CD4-positive, alpha-beta T cell treated with Interleukin-21 for 1 hour (primary cell): Measurements from ENCODE around the gene IGF1R.

Experiments
- DNase-seq: peaks from one replicate; pipeline ENCODE4 v3.0.0-alpha.2; 2020

Gene IGF1R

DNA sequence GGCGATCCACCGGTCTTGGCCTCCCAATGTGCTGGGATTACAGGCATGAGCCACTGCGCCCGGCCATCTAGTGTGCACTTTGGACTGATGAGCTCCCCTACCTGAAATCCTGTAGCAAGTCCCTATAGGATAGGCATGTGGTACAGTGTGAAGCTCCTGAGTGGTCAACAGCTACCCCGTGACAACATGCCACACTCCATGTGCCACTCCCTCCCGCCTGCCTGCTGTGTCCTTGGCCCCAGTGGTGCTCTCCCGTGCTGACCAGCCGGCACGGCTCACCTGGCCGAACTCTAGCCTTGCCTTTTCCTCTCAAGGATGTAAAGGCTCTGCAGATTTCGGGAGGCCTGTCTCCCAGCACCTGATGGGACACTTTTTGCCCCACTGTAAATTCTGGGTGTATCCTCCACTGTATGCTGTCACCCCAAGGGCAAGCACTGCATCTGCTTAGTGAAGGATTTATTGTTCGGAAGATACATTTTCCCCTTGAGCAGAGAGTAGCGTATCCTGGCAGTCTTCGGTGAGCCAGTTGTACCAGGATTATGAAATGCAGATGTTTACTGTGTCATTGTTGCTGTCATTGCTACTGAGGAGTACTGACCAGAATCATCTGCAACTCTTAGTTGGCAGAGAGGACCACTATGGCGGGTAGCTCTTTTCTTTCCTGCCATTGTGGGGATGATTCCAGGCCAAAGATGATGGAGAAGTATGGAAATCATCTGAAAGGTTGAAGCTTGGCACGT lies 64.7 kb downstream of the IGF1R start:
- no peak for DNase-seq

DNA sequence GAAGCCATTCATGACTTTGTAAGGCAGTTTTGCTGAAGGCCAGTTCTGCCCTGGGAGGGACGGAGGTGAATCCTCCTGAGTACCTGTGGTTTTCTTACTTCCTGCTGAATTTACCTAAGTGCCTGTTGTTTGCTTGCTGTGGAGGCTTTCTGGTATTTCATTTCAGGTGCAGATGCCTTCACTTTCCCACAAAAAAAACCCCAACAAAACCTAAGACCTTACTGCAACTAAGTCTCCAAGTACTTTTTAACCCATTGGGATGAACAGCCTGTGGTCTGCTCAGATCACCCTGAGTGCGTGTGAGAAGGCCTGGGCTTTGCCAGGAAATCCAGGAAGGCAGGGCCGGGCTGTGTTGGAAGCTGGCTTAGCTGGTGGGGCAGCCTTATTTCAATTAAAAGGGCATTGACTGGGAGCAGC lies 65.3 kb downstream of the IGF1R start:
- peak; percentile 1 for DNase-seq

DNA sequence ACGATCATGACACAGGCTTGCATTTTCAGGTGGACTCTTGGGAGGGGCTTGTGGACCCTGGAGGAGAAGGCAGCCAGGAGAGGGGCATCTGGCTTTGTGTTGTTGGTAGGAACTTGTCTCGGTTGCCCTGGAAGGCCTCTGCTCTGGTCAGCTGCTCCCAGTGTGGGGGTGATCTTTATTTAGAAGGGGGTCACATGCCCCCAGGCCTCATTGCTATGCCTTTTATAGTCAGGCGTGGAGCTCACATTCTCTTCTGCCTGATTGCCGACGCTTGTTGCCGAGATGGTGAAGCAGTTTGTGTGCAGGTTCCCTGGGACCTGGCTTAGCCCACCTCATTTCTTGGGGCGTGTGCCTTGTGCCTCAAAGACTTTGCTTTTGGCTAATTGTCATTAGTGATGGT lies 66.6 kb downstream of the IGF1R start:
- DNase-seq: no peak

DNA sequence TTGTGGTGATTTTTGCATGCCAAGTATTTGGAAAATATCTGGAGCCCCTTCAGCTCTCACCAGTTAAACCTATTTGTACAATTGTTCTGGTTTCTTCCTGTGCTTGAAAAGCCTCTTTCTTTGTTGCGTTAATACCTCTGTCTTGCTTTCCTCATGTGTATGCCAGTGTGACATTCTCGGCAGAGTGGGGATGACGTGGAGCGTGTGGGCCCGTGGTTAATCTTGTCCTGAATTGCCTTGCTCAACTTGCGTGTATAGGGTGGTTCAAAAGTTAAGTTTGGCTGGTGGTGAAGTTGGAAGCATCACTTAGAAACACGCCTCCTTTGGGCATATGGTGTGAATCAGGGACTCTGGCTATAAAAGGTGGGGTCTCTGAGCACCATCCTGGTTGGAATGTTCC lies 67.1 kb downstream of the IGF1R start:
- DNase-seq: no peak

DNA sequence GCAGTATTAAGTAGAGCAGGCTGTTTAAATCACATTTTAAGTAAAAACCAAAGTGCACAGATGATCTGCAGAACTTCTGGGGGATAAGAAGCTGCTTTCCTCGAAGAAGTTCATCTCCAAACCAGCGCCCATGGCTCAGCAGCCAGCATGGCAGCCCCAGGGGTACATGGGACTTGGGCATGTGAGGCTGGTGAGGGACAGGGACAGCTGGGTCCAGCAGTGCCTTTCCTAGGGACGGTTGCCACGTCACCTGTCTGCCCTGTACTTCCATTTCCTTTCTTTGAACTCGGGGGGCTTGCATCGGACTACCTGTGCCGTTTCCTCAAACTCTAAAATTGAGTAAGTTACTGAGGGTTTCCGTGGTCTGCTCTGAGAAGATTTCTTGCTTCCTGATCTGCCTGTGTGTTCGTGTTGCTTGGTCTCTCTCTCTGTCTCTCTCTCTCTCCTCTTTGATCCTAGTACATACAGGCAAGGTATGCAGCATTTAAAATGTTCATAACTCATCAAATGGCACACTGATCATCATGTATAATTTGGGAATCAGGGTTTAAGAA lies 67.6 kb downstream of the IGF1R start:
- no peak for DNase-seq

DNA sequence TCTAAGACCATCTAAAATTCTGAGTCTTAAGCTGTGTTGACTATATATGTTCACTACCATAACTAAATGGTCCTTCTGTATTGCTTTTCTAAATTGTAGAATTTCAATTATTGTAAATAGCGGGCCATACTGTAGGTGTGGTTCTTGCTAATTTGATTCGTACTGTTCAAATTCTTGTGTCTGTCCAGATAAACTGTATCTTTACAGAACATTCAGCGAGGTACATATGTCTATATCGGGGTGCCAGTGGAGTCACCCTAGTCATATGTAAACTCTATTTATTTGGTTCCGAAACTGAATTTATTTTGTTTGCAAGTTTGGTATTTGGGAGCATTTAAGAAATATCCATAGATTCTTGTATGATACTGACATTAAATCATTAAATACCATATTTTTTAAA lies 69.0 kb downstream of the IGF1R start:
- DNase-seq: no peak

DNA sequence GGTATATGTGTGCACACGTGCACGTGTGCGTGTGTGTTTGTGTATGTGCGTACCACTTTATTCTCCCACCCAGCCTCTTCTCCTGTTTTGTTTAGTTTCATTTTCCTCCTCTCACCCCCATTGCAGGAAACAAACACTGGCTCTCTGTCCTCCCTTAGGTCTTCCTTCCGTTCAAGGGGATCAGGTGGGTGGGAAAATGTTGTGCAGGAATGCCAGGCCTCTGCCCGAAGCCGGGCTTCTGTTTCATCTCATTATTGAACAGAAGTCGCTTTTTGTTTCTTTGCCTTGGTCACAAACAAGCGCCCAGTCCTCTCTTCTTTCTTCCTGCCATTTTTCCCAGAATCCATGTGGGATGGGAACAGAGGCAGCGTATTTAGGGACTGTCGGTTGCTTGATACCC lies 69.6 kb downstream of the IGF1R start:
- DNase-seq: no peak

DNA sequence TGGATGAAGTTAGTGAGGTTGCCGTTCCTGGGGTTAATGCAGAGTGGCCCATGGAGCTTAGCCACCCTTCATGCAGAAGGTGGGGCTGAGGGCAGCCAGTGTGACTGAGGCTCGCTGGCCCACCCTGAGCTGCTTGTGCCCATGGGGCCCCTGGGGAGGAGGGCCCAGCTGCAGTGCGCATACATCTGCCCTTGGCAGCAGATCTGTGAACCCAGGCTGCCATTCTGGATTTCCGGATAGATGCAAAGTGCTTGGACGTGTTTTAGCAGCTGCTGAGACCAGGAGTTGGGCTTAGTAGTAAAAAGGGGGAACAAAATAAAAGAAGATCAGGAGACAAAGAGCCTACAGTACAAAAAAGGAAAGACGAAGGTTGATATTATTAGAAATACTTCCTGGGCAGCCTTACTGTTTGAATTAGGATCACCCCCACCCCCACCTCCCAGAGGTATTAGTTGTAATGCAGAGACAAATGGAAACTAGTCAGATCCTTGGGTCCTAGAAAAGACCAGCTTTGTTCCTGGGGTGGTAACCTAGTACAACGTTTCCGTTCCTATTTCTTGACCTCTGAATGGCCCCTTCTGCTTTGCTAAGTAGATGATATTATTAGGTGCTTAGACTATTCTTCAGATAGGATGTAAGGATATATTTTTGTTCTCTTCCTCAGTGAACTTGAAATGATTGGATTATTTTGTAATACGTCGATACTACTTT lies 70.2 kb downstream of the IGF1R start:
- DNase-seq: no peak

DNA sequence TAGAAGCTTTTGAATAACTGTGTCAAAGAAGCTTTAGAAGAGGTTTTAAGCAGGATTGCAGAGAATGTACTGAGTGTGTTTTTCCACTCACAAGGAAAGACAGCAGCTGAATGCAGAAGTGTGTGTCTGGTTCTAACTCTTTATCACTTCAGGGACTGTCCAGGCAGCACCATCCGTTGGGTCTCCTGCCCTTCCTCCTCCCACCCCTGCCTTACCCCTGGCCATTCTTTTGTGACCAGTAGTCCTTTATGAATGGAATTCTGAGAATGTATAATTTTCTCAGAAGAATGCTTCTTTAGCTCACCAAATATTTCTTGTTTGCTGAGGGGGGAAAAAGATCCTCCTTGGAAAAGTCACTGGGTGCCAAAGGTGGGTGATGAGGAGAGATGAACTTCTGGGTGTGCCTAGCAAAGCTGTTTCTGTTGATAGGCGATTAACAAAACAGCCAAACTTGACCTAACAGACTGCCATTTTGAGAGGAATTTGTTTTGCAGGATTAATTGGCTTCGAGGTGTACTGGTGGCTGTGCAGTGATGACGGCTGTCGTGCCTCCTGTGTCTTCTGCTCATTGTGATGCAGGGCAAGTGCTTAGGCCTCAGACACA lies 70.9 kb downstream of the IGF1R start:
- no peak for DNase-seq

DNA sequence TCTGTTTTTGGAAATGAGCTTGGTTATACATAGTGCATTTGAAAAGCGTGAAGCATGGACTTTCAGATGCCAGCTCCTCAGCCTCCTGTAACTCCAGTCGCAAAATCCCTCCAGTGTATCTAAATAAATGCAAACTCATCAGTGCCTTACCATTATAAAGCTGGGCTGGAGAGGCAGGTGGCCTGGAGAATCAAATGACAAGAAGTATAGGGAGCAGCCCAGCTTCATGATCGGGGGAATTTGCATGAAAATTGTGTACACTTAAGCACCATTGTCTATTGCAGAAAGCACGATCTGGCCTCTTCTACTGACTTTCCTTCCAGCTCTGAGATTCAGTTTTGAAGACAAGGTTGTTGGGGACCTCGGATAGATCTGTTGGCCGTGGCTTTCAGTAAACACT lies 71.7 kb downstream of the IGF1R start:
- DNase-seq: no peak

DNA sequence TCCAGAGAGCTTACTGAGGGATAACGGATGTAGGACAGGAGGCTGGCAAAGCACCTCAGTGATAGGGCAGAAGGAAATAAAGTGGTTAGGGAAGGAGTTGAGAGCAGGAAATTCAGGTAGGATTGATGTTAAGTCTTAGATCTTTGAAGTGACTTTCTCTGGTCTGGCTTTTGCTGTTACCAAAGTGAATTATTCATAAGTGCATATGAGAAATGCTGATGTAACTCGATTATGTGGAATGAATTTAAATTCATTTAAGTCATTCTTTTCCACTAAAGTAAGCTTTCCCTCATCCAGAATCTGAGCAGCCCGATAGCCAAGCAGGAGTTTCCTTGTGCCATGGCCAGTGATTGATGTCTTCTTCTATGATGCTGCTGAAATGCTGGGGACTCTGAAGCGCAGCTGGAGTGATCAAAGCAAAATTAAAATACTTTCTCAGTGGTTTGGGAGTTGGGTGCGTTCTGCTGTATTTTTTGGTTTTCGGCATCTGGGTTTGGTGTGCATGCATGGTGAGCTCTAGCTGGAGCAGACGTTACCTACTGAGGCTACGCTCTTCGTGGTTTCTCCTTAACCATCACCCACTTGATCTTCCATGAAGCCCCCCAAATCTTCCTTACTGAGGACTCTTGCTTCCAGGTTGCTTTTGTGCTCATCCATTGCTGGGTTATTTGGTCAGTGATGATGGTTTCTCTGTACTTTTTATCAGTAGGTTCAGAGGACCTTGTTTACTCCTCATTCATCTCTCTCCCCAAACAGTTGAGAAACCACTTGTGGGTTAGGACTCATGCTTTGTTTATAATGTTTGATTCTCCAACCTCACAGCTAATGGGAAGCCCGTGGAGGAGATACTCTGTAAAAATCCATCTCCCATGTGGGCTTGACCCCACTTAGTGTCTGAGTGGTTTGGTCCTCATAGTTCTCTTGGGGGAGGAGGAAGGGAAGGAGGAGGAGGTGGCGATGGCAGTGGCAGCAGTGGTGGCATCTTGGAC lies 72.5 kb downstream of the IGF1R start:
- no peak for DNase-seq

DNA sequence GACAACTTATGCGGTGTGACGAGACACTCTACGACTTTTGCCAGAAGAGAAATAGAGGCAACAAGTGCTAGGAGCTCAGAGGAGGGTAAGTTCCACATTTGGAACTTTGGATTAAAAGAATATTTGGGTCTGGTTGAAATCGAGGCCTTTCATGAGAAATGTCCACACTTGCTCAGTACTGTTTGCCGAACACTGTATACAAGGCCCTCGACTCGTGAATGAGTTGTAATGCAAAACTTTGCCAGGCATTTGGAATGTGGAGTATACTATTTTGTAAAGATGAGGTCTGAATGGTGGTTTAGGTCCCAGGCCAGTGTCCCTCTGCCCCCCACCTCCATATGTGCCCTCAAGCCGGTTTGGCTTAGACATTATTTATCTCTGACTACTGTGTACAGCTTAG lies 73.9 kb downstream of the IGF1R start:
- DNase-seq: no peak

DNA sequence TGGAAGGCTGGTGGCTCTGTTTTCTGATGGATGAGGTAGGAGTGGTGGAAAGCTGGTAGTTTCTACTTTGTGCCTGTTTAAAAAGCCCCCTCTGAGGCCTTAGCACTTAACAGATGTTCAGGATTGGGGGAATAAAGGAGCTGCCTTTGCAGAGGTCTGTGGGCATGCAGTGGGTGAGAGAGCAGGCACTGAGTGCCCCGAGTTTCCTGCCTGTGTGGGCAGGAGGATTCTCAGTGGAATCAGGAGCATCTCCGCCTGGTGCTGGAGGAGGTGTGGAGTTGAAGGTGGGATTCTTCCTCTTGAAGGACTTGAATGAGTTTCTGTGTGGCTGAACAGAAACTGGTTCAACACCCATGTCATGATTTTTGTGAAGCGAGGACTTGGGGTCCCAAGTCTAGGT lies 74.3 kb downstream of the IGF1R start:
- no peak for DNase-seq

DNA sequence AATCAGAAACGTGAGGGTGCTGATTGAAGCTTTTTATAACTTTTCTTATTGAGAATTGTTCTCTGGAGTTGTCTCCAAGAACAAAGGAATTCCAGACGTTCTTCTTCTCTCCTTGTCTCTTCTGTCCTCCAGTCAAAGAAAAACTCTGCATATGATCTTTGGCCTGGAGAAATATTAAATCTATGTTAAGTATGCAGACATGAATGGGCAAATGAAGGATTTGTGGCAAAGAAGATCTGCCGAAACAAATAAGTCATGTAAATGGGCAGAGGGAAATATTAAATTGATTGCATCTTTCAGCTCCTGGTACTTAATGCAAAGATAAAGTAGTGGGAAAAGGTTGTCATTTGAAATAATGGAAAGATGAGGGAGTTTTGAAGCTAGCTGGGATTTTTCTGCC lies 74.9 kb downstream of the IGF1R start:
- no peak for DNase-seq

DNA sequence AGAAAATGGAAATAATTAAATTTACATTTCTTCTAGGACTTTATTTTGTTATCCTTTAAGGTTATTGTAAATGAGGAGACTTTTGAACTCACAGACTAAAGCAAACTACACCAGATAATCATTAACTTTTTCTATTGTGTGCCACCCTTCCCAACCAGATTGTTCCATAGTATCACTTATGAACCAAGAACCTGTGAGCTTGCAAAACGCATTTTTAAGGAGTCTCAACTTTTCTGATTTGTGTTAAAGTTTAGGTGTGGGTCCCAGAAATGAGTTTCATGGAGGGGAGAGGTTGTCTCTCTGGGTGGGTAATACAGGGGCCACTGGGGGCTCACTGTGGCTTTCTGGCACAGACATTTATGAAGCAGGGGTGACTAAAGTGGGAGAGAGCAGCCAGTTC lies 75.7 kb downstream of the IGF1R start:
- DNase-seq: no peak

DNA sequence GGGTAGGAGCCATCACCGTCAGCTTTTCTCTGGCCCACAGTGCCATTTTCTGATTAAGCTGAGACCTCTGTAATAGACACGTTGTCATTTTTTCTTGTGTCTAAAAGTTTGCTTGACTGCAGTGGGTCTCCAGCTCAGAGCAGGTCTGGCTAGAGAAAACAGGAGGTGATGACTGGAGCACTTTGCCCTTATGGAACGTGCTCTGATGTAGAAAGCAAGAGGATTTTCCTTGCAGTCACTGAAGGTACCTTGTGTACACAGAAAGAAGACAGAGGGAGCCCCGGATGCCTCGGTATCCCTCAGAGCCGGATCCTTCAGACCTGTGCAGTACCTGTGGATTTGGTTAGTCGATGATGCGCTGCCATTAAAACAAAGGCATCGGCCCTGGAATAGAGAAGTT lies 76.2 kb downstream of the IGF1R start:
- no peak for DNase-seq

DNA sequence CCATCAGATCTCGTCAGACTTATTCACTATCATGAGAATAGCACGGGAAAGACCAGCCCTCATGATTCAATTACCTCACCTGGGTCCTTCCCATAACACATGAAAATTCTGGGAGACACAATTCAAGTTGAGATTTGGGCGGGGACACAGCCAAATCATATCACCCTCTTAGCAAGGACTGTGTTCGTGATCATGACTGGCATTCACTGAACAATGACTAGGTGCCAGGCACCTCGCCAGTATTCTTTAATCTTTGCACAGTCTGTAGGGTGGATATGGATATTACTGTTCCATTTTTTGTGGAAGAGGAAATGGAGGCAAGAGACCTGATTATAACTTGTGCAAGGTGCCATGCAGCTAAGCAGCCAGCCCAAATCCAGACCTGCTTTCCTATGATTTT lies 77.5 kb downstream of the IGF1R start:
- no peak for DNase-seq

DNA sequence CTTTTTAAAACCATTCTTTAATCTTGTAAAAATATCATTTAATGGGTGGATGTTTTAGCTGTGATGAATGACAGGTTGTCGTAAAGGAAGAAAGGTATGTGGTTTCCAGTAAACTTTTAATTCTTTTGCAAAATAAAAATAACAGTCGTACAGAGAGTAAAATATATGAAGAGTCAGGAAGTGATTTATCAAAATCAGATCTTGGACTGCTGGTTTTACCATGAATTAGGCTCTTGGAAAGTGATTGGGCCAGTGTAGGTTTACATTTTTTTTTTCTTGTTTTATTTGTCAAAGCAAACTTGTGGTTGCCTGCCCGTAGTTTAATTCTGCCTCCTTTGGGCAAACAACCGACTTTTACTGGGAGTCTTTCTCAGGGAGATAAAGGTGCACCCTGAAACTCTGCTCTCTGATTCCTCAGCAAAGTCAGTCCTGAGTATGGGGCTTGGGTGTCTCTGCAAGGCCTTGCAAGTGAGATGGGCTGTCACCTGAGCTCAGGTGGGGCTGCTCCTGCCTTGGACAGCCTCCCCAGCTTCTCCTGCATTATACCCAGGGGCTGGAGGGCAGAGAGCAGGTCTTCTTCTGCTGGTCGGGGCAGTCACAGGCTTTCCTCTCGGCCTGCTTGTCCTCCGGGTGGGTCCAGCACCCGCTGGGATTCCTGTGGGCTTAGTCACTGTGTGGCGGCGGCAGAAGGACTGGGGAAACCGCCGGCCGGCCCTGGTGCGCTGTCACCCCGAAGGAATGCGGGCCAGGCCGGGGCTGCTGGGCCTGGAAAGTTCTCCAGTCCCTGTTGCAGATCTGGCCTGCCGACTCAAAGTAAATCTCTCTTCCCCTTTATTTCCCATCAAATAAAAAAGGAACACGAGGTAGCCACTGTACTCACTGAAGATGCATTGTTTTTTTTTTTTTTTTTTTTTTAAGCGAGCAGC lies 79.0 kb downstream of the IGF1R start:
- no peak for DNase-seq

DNA sequence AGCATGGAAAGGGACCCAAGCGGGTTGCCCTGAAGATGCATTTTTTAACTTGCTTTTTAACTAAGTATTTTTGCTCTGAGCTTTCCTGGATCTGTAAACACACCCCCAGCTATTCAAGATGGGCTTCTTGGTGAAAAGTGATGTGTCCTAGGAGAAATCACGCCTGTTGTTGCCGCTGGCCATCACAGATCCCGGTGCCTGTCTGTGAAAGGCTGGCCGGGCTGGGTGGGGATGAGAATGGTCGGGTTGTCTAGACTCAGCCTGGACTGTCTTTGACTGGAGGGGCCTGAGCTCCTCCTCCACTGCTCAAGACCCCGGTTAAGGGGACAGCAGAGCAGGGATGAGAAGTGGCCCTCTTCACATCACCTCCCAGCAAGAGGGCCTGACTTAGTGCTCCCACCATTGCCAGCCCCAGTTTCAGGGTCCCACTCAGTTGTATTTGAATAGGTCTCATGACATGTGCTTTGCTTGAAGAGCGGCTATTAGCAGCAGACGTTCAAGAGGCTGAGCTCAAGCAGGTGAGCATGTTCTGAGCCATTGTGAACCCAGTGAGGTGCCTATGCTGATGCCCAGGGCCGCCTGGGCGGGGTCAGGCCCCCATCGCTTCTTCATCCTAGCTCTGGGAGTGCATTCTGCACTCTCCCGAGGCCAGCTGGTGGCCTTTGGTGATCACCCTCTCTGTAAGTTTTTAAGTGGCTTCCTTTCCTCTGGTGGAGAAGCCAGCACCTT lies 79.9 kb downstream of the IGF1R start:
- no peak for DNase-seq

DNA sequence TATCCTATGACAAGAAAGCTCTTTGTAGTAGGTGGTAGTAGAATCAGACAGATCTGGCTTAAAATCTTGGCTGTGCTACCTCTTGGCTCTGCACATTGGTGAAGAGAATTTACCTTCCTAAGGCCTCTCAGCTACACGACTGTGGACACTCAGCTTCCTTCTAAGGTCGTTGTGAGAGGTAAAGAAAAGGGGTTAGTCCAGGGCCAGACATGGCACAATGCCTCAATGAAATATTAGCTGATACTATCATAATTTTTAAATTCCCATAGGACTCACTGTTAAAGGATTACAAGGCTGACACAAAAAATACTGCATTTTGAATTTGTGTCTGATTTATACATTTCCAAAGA lies 80.4 kb downstream of the IGF1R start:
- no peak for DNase-seq

DNA sequence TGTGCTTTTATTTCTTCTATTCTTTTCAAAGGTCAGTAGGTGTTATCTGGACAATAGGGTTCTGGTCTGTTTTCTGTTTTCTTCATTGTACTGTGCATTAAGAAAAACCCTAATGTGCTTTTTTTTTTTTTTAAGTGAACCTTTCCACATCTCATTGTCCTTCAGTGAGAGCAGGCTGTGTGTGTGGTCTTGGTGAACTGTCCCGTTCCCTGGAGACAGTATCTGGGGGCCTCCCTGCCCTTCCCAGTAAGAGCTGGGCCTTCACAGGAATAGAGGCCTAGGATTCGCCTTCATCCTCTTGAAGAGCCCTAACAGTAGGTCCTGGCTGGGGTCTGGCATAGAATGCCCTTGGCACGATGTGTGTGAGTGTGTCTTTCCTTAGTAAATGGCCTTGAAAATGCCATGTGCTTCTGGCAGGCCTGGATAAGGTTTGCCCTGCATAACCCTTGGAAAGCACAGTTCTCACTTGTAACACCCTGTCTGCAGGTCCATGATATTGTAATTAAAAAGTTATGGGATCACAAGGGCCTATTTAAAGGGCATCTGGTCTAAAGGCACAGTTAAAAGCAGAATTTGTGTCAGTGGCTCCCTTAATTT lies 81.2 kb downstream of the IGF1R start:
- DNase-seq: no peak
